GM18951 (cell line): Measurements from ENCODE around the gene IFT25.

Experiments used
- POLR2A ChIP-seq: IDR thresholded peaks from 4 replicates; pipeline ENCODE4 v1.6.1; 2011; ENCODE audit warnings: mild to moderate bottlenecking; ENCODE audit not compliant: insufficient read length, insufficient read depth; ENCODE audit errors: extremely low read depth
- in situ Hi-C: fragments of 300-500 bp; cut with MboI; formaldehyde crosslinking; loops from one replicate; pipeline ENCODE4 v1.12.0; 2022; ENCODE audit warnings: low sequenced_read_pairs, mixed read lengths, inconsistent platforms; ENCODE audit not compliant: unreplicated experiment

The IFT25 gene

DNA sequence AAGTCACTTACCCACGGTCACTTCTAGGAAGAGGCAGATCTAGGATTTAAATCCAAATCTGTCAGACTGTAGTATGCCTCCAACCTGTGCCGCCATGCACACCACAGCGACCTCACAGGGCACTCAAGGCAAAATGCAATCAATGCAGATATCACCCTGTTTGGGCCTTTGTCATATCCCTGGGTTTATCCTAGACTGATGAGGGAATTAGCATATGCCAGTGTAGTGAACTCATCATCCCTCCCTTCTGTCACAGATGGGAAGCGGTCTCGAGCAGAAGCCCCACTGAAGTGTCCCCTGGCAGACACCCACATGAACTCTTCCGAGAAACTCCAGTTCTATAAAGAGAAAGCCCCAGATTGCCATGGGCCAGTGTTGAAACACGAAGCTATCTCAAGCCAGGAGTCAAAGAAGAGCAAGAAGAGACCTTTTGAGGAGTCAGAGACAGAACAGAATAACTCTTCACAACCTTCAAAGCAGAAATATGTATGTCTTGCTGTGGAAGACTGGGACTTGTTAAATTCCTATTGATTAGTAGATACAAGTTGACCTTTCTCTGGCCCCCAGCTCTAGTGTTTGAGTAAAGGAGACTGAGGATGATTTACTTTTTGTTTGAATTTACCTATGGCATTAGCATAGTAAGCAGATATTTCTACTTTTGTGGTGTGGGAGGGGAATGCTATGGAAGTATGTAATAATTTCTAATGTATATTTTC, 22.1 kb upstream of the IFT25 start:
- in situ Hi-C loops, result loop anchor here (10.0 kb wide), 1 partner anchor 113 kb away; no protein-coding TSS in a partner anchor
- no peak for TF ChIP-seq POLR2A

DNA sequence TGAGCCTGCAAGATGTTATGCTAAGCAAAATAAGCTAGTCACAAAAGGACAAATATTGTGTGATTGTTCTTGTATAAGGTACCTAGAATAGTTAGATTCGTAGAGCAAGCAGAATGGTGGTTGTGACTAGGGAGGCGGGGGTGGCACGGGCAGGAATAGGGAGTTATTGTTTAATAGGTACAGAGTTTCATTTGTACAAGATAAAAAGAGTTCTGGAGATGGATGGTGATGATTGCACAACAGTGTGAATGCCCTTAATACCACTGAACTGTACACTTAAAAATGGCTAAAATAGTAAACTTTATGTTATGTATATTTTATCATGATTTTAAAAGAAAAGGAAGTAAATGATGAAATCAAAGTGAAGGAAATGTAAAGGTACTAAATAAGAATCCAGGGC, 21.3 kb upstream of the IFT25 start:
- in situ Hi-C loops, result loop anchor here (10.0 kb wide), 1 partner anchor 112 kb away; no protein-coding TSS in a partner anchor
- no peak for TF ChIP-seq POLR2A

DNA sequence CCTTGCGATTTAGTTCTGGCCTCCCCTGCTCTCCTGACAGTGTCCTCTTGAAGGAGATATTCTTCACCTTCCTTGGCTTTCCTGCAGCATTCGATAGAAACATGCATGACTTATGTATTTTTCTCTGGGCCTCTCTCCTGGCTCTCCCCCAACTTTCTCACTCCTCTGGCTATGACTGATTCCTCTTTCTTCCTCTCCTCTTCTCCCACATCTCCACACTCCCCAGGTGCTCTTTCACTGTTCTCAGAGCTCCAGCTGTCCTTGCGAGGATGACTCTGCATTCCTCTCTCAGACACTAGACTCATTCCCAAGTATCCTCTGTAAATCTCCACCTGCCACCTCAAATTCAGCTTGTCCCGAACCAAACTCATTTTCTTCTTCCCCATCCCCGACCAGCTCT, 18.6 kb upstream of the IFT25 start:
- TF ChIP-seq POLR2A, result no peak
- in situ Hi-C loops, result loop anchor here (5.0 to 10.0 kb wide), 2 partner anchors 82 to 109 kb away; no protein-coding TSS in a partner anchor

DNA sequence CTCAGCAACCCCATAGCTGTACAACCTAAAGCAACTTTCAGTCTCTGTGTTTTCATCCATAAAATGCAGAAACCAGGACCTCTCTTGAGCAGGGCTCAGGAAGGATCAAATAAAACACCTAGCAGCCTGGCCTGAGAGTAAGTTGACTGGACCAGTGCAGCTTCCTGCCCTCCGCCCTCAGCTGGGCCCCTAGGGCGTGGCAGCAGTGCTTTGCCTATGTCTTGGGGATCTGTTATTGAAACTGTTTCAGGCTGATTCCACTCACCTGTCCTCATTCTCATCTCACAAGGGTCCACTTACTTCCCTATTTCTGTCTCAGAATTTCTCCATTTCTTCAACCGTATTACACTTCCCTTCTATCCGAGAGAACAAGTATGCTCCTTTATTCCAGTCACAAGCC, 18.0 kb upstream of the IFT25 start:
- no peak for TF ChIP-seq POLR2A
- in situ Hi-C loops, result loop anchor here (5.0 to 10.0 kb wide), 2 partner anchors 81 to 109 kb away; no protein-coding TSS in a partner anchor

DNA sequence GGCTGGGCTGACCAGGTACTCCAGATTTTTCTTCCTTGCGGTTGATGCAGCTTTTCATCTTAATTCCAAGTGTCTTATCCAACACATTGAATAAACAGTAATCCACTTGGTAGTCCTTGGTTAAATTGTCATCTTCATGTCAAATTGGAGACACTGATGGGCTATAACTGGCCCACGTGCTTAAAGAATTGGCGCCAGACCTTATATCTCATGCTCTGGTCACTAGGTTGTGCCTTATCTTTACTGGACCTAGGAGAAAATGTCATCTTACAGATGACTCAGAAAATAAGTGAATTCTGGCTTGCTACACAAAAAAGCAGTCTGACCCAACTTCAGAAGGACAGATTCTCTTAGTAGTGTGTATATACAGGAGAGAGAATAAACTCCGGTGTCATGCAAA, 16.9 kb upstream of the IFT25 start:
- TF ChIP-seq POLR2A, result no peak
- in situ Hi-C loops, result loop anchor here (5.0 to 10.0 kb wide), 2 partner anchors 80 to 108 kb away; no protein-coding TSS in a partner anchor

DNA sequence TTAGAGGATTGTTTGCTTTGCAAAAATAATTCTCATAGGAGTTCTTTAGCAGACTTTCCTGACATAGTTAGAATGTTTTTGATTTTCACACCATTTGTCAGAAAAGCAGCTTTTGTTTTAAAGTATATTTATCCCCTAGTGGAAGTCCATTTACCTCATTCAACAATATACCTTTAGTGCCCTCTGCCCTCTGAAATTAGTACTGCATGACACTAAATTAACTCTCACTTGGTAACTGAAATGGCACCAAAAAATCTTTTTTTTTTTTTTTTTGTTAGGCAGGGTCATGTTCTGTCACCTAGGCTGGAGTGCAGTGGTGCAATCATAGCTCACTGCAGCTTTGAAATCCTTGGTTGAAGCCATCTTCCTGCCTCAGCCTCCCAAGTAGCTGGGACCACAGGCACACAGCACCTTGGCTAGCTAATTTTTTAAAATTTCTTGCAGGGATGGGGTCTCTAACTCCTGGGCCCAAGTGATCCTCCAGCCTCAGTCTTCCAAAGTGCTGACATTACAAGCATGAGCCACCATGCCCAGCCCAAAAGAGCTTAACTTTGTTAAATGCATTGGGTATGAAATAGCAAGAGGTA, 14.3 kb upstream of the IFT25 start:
- in situ Hi-C loops, result loop anchor here (5.0 to 10.0 kb wide), 2 partner anchors 77 to 105 kb away; no protein-coding TSS in a partner anchor
- no peak for TF ChIP-seq POLR2A

DNA sequence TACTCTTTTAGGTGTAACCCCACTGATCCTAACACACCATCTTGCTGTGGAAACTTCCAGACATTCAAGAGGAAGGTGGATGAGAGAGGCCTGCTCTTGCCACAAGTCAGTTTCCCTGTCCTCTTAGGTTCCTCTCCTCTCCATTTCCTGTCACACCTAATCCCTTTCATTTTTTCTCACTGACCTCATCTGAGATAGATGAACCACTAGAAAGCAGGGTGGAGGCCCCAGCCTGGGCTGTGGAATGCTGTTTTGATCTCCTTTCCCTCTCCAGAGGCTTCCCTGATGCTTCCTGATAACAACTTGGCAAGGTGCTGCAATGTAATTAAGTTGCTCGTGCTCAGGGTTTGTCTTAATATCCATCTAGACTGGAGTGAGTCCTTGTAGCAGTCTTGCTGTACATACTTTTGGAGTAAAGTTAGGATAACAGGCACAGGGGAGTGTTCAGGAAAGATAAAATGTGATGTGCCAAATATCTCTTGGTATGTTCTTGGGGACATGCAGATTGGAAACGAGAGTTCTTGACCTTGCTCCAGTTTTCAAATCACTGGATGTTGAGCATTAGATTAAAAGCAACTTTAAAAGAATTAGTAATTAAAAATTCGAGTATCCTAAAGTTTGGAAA, 11.8 kb upstream of the IFT25 start:
- in situ Hi-C loops, result no loop called here
- TF ChIP-seq POLR2A, result no peak

DNA sequence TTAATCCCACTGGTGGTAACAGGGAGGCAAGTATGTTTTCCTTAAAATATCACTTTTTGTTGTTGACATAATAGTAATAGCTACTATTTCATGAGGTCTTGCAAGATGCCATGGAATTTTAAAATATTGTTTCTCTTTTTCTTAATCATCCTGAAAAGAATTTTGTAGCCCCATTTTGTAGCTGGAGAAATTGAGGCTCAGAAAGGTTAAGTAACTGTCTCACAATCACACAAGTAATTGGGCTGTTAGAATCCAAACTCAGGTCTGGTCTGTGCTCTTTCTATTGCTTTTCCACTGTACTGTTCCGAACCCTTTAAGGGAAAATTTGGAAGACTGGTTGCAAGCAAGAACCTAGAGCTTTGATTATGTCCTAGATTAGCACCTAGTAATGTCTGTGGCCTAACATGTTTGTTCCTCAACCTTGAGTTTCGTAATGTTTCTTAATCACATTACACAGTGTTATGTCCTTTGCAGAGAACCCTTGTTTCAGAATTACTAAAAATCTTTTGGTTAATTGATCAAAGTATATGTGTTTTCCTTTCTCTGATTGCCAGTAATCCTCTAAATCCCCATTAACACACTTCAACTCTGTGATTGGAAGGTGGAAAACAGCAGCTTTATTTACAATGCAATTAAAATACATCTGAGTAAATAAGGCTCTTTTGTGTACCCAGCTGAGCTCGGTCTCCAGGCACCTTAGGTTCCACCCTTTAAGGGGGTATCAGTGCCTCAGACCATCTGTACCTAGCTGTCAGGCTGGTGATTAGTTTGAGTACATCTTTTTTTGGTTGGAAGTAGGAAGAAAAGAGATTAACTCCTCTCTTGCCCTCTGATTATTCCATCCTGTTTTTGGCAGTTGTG, 11.0 kb upstream of the IFT25 start:
- in situ Hi-C loops, result no loop called here

DNA sequence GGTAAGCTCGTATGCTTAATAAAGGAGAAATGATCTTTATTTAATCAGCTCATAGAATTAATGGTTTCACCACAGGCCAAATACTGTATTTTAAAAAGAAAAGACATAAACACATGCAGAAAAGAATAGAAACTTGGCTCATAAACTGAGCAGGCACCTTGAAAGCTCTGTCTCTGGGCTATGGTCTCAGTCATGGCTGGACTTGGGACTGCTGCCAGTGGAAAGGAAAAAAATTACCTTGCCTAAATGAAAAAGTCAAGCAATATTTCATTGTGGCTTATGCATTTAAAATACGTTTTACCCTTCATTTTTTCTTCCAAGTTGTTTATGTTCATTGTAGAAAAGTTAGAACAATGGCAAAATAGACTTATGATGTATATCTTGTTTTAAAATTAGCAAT, 8.6 kb upstream of the IFT25 start:
- in situ Hi-C loops, result no loop called here
- TF ChIP-seq POLR2A, result no peak

More for the DNA sequence above, 11.0 kb upstream of the IFT25 start:
- no peak for TF ChIP-seq POLR2A

DNA sequence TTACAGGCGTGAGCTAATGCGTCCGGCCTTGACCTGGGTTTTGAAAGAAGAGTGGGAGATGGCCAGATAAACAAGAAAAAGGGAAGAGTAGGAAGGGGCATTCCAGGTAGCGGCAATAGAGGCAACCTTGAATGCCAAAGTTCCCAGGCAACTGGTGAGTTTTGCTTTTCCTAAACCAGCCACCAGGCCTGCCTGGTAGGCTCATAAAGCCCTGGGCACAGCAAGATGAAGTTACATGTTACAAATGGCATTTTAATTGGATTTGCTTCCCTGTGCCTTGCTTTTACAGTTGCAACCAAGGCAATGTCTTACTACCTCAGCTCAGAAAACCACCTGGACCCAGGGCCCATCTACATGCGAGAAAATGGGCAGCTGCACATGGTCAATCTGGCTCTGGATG, 6.2 kb upstream of the IFT25 start:
- no peak for TF ChIP-seq POLR2A
- in situ Hi-C loops, result no loop called here

DNA sequence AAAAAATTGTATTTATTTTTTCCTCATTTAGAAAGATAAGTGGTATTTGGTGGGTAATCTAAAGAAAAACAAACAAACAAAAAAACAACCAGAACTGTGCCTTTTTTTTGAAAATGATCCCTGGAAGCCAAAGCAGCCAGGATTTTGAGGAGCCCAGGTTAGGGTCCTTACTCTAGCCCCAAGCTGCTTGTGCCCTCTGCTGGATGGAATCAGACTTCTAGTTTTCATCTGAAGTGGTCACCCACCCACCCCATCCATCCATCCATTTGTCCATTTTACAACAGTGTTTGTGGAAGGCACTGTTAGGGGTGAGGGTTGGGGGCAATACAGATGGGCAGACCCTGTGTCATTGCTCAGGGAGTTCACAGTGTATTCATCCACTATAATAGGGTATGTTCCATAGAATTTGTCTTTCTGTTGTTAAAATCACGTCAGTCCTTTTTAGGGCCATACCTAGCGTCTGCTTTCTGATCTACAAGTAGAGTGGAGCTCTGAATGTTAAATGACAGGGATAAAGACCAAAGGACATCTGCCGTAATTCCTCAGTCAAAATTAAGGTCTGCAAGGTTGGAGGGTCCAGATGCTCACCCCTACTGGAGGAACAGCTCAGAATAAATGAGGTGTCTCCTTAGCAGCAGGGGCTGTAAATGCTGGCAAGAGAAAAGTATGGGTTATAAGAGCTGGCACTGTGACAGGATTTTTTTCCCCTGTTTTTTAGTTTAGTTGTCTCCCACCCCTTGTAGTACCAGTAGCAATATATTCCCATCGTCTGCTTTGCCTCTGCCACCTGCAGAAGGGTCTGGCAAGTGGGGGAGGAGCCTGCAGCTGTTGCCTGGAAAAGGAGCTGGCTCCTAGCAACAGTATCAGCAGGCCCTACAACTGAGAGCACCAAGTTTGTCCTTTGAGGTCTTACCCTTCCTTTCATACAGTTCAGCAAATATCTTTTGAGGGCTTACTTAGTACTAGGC, 3.8 kb upstream of the IFT25 start:
- in situ Hi-C loops, result no loop called here
- no peak for TF ChIP-seq POLR2A

DNA sequence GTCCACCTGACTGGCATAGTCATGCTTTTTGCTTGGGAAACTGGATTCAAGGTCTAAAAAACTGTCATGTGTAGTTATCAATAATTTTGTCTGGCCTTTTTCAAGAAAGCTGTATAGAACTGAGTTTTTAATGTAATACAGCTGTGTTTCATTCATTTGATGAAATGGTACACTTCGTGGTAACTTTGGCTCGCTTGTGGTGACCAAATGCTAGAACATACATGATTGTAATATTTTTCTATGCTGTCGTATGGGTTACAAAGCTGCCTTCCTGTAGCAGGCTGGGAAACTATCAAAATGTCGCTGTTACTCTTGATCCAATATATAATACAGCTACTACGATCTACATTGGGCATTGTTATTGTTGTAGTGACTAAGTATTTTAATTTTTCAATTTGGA, 2.8 kb upstream of the IFT25 start:
- no peak for TF ChIP-seq POLR2A
- in situ Hi-C loops, result no loop called here
